HFFc6 (cell line): ENCODE data around the gene ENTPD8. TPM values are rescaled to one million over a fixed set of nuclear protein-coding genes. Genes with fewer than 3 reads are reported as not detected.

Experiments used
- DNase-seq: peaks from one replicate; pipeline ENCODE4 v3.0.0-alpha.2; 2018
- H3K27ac Mint-ChIP-seq: 2 replicates; pipeline ENCODE4 v1.8.0; 2020; ENCODE audit warnings: mild to moderate bottlenecking, mixed read lengths
- H3K27me3 Mint-ChIP-seq: 2 replicates; pipeline ENCODE4 v1.8.0; 2021; ENCODE audit warnings: mild to moderate bottlenecking, moderate library complexity, mixed read lengths; ENCODE audit not compliant: insufficient read depth
- H3K36me3 Mint-ChIP-seq: 2 replicates; pipeline ENCODE4 v1.8.0; 2021; ENCODE audit warnings: low read depth, mixed read lengths
- H3K4me1 Mint-ChIP-seq: 2 replicates; pipeline ENCODE4 v1.8.0; 2020; ENCODE audit warnings: low read depth, mixed read lengths
- H3K4me3 Mint-ChIP-seq: 2 replicates; pipeline ENCODE4 v1.8.0; 2020; ENCODE audit warnings: mild to moderate bottlenecking, moderate library complexity, mixed read lengths
- H3K9me3 Mint-ChIP-seq: 2 replicates; pipeline ENCODE4 v1.8.0; 2020; ENCODE audit warnings: mild to moderate bottlenecking, mixed read lengths
- total RNA-seq, 6 experiments: library from RNA; stranded (reverse); fragmentation: NEBNext Ultra II Directional; extraction: Animal tissue kit (Norgen Biotek cat#: 25700); gene quantifications; 2 replicates in 1 of 6; 3 replicates in 5 of 6; pipeline ENCODE4 v1.2.3, GENCODE V29; 2021
- TF ChIP-seq, protein P1 (sequence below): fragments of 200-600 bp; sonication (generic); IDR thresholded peaks from 2 replicates; pipeline ENCODE4 v1.5.0; 2021; ENCODE audit warnings: antibody characterized with exemption, mild to moderate bottlenecking

The ENTPD8 gene
- total RNA-seq, 6 experiments from 2014 or later, result not detected

DNA sequence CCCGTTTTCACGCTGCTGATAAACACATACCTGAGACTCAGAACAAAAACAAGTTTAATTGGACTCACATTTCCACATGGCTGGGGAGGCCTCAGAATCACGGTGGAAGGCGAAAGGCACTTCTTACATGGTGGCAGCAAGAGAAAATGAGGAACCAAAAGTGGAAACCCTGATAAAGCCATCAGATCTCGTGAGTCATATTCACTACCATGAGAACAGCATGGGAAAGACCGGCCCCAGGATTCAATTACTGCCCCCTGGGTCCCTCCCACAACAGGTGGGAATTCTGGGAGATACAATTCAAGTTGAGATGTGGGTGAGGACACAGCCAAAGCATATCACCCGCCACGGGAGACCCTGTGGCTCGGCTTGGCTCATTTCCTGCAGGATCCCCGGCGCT, 38.4 kb downstream of the ENTPD8 start:
- Mint-ChIP-seq H3K4me1 (peaks cover 8% of the 10 kb centered on the region), H3K36me3 (peaks cover 16% of the 10 kb centered on the region), H3K4me3 (no peak overlapping the region), H3K27ac (no peak overlapping the region), H3K27me3 (peaks cover 3% of the 10 kb centered on the region; the same call in 1 of the 2 replicates), H3K9me3 (no peaks in the 10 kb centered on the region)
- TF ChIP-seq, protein P1, sequence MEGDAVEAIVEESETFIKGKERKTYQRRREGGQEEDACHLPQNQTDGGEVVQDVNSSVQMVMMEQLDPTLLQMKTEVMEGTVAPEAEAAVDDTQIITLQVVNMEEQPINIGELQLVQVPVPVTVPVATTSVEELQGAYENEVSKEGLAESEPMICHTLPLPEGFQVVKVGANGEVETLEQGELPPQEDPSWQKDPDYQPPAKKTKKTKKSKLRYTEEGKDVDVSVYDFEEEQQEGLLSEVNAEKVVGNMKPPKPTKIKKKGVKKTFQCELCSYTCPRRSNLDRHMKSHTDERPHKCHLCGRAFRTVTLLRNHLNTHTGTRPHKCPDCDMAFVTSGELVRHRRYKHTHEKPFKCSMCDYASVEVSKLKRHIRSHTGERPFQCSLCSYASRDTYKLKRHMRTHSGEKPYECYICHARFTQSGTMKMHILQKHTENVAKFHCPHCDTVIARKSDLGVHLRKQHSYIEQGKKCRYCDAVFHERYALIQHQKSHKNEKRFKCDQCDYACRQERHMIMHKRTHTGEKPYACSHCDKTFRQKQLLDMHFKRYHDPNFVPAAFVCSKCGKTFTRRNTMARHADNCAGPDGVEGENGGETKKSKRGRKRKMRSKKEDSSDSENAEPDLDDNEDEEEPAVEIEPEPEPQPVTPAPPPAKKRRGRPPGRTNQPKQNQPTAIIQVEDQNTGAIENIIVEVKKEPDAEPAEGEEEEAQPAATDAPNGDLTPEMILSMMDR, result no peak
- DNase-seq, result no peak

DNA sequence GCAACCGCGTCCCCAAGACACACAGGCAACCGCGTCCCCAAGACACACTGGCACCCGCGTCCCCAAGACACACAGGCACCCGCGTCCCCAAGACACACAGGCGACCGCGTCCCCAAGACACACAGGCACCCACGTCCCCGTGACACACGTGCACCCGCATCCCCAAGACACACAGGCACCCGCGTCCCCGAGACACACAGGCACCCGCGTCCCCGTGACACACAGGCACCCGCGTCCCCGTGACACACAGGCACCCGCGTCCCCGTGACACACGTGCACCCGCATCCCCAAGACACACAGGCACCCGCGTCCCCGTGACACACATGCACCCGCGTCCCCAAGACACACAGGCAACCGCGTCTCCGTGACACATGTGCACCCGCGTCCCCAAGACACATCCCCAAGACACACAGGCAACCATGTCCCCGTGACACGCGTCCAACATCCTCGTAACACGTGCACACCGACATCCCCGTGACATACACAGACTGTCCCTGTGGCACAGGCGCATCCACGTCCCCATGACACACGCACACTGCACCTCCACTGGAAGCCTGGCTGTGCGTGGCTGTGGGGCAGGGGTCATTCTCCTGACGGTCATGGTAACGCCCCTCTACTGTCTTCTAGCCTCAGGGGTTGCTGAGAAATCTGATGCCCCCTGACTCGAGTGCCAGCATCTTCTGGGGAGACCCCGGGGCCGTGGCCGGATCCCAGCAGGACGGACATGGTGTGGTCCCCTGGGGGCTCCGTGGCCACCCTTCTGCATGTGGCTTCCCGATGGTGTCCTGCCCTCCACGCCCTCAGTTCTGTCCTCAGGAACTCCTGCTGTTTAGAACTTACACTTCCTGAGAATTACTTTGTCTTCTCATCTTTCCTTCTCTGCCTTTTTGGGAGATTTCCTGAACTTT, 42.3 kb downstream of the ENTPD8 start:
- peaks cover 4% of the 10 kb centered on the region; the same call in 1 of the 2 replicates for H3K4me1 Mint-ChIP-seq
- peaks cover 23% of the 10 kb centered on the region for H3K36me3 Mint-ChIP-seq
- TF ChIP-seq, protein P1, result no peak
- no peaks in the 10 kb centered on the region; the same call in 1 of the 2 replicates for H3K27me3 Mint-ChIP-seq
- H3K4me3 Mint-ChIP-seq, result no peak overlapping the region
- peaks cover 3% of the 10 kb centered on the region; the same call in 1 of the 2 replicates for H3K9me3 Mint-ChIP-seq
- DNase-seq, result no peak
- no peak overlapping the region for H3K27ac Mint-ChIP-seq

DNA sequence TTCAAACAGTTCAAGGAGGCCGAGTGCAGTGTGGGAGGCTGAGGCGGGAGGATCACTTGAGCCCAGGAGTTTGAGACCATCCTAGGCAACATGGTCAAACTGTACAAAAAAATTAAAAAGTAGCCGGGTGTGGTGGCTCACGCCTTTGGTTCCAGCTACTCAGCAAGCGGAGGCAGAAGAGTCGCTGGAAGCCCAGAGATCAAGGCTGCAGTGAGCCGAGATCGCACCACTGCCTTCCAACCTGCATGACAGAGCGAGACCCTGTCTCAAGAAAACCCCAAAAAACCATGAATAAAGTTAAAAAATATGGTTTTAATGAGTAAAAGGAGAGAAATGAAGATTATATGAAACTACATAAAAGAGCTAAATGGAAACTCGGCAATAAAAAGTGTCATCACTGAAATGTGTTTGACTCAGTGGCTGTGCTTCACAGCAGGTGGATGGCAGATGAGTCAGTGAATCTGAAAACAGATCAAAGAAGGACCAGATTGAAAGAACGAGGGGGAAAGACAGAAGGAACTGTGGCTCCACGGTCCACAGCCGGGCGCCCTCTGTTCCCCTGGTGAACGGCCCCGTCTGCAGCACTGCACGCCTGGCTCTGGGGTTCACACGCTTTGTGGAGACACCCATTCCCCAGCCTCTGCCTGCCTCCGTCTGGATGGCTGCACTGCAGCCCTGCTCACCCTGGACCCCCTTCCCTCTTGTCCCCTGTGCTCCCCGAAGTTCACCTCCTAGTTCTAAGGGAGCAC, 43.3 kb downstream of the ENTPD8 start:
- Mint-ChIP-seq H3K36me3 (peaks cover 23% of the 10 kb centered on the region), H3K9me3 (peaks cover 3% of the 10 kb centered on the region; the same call in 1 of the 2 replicates), H3K27ac (no peak overlapping the region), H3K4me1 (peaks cover 4% of the 10 kb centered on the region; the same call in 1 of the 2 replicates), H3K4me3 (no peak overlapping the region), H3K27me3 (no peaks in the 10 kb centered on the region; the same call in 1 of the 2 replicates)
- no peak for DNase-seq
- TF ChIP-seq, protein P1, result no peak

DNA sequence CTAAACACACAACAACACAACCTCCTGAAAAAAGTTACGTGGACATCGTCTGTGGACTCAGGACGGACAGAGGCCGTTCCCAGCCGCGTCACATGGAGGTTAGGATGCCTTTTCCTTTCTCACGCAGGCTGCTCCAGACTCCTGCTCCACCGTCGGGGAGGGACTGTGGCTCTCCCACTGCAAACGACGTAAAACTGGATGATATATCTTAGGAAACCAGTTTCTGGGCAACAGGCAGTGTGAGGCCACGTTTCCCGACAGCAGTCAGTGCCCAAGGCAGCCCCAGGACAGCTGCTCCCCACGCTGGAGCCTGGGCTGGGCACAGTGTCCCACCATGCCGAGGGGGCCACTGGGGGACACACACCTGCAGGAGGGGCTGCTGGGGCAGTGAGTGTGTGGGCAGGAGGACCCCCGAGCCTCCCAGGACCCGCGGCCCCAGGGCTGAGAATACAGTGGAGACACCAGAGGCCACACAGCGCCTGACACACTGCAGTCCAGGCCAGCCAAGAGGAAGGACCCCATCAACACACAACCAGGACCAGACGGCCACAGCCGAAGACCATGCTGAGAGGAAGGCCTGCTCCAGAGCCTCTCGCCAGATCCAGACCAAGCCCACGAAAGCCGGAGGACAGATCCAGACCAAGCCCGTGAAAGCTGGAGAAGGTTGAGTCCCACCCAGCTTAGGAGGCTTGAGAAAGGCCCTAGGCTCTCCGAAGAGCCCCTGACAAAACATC, 44.4 kb downstream of the ENTPD8 start:
- Mint-ChIP-seq H3K4me3 (no peak overlapping the region), H3K27ac (no peak overlapping the region), H3K9me3 (peaks cover 3% of the 10 kb centered on the region; the same call in 1 of the 2 replicates), H3K36me3 (peaks cover 16% of the 10 kb centered on the region; the same call in 1 of the 2 replicates), H3K4me1 (peaks cover 4% of the 10 kb centered on the region; the same call in 1 of the 2 replicates), H3K27me3 (no peaks in the 10 kb centered on the region; the same call in 1 of the 2 replicates)
- DNase-seq, result no peak
- TF ChIP-seq, protein P1, result no peak

DNA sequence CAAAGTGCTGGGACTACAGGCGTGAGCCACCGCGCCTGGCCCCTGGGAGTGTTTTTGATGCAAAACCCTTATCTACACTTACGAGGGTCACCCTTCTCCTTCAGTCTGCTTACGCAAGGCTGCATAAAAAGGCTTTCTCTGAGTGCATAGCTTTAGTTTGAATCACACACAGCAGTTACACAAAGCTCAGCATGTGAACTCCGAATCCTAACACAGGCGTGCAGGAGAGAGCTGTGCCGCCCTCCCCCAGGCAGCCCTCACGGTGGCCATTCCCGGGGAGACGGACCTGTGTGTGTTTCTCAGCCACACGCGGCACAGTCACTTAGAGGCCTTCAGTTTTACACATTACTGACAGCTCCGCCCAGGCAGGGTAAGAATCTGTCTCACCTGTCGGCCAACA, 44.9 kb downstream of the ENTPD8 start:
- Mint-ChIP-seq H3K4me3 (no peak overlapping the region), H3K4me1 (peaks cover 4% of the 10 kb centered on the region; the same call in 1 of the 2 replicates), H3K36me3 (peaks cover 16% of the 10 kb centered on the region; the same call in 1 of the 2 replicates), H3K27ac (no peak overlapping the region), H3K9me3 (peaks cover 3% of the 10 kb centered on the region; the same call in 1 of the 2 replicates), H3K27me3 (no peaks in the 10 kb centered on the region; the same call in 1 of the 2 replicates)
- TF ChIP-seq, protein P1, result no peak
- peak; percentile 53 for DNase-seq
